ENCODE results near the gene CUL3. TPM values are rescaled to one million over a fixed set of nuclear protein-coding genes. Genes with fewer than 3 reads are reported as not detected.
A peak's percentile ranks its signal among the peaks of the same experiment; 100 is the strongest.
"Not testable (repeated sequence)": the region's sequence is repeated elsewhere in the genome, so short reads cannot be mapped to it uniquely, and the experiment has no call there.

The CUL3 gene
- total RNA-seq, 1 donor from 2014 or later = 99.4 TPM

DNA sequence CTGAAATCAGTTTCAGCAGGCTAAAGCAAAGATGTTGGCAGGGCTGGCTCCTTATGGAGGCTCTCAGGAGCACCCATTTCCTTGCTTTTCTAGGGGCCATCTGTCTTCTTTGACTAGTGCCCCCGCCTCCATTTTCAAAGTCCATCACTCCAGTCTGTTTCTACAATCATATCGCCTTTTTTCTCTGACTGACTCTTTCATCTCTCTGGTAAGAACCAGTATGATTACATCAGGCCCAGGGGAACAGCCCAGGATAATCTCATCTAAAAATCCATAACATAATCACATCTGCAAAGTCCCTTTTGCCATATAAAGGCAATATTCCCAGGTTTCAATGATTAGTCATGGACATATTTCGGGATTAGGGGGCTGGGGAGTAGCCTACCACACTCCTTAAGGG lies 57.0 kb downstream of the CUL3 start:
- no peak for TF ChIP-seq CTCF (IDR thresholded peaks at IDR 0.05; ENCODE audit: partially characterized antibody, unreplicated experiment)
- no peaks in the 10 kb centered on the region for H3K9me3 Mint-ChIP-seq (ENCODE audit: unreplicated experiment)

GRCh38 chr2:224525774-224526173 lies 59.4 kb downstream of the CUL3 start:
- no peak for TF ChIP-seq CTCF (IDR thresholded peaks at IDR 0.05; ENCODE audit: partially characterized antibody, unreplicated experiment)
- Mint-ChIP-seq H3K27ac (ENCODE audit: unreplicated experiment) (no peak overlapping the region), H3K4me3 (ENCODE audit: unreplicated experiment) (no peak overlapping the region), H3K27me3 (ENCODE audit: unreplicated experiment) (no peaks in the 10 kb centered on the region), H3K4me1 (ENCODE audit: low read depth, unreplicated experiment) (peaks cover 28% of the 10 kb centered on the region), H3K9me3 (ENCODE audit: unreplicated experiment) (no peaks in the 10 kb centered on the region), H3K36me3 (ENCODE audit: unreplicated experiment) (no peaks in the 10 kb centered on the region)
- DNase-seq = no peak

More for the DNA sequence above, 57.0 kb downstream of the CUL3 start:
- H3K27me3 Mint-ChIP-seq (ENCODE audit: unreplicated experiment) = no peaks in the 10 kb centered on the region
- no peak for DNase-seq
- H3K4me3 Mint-ChIP-seq (ENCODE audit: unreplicated experiment) = no peak overlapping the region
- peak overlapping the region; percentile 9 for H3K27ac Mint-ChIP-seq (ENCODE audit: unreplicated experiment)
- no peaks in the 10 kb centered on the region for H3K36me3 Mint-ChIP-seq (ENCODE audit: unreplicated experiment)
- peaks cover 34% of the 10 kb centered on the region for H3K4me1 Mint-ChIP-seq (ENCODE audit: low read depth, unreplicated experiment)

GRCh38 chr2:224524657-224525056 lies 60.5 kb downstream of the CUL3 start:
- no peaks in the 10 kb centered on the region for H3K27me3 Mint-ChIP-seq (ENCODE audit: unreplicated experiment)
- H3K36me3 Mint-ChIP-seq (ENCODE audit: unreplicated experiment) = no peaks in the 10 kb centered on the region
- H3K4me3 Mint-ChIP-seq (ENCODE audit: unreplicated experiment) = no peak overlapping the region
- no peaks in the 10 kb centered on the region for H3K9me3 Mint-ChIP-seq (ENCODE audit: unreplicated experiment)
- no peak for TF ChIP-seq CTCF (IDR thresholded peaks at IDR 0.05; ENCODE audit: partially characterized antibody, unreplicated experiment)
- H3K27ac Mint-ChIP-seq (ENCODE audit: unreplicated experiment) = no peak overlapping the region
- peaks cover 28% of the 10 kb centered on the region for H3K4me1 Mint-ChIP-seq (ENCODE audit: low read depth, unreplicated experiment)
- DNase-seq = no peak

- H3K4me1 Mint-ChIP-seq (ENCODE audit: low read depth, unreplicated experiment) = peaks cover 28% of the 10 kb centered on the region
- H3K36me3 Mint-ChIP-seq (ENCODE audit: unreplicated experiment) = no peaks in the 10 kb centered on the region
- DNase-seq = no peak
- H3K4me3 Mint-ChIP-seq (ENCODE audit: unreplicated experiment) = no peak overlapping the region
- H3K9me3 Mint-ChIP-seq (ENCODE audit: unreplicated experiment) = no peaks in the 10 kb centered on the region
- TF ChIP-seq CTCF (IDR thresholded peaks at IDR 0.05; ENCODE audit: partially characterized antibody, unreplicated experiment) = no peak
- H3K27ac Mint-ChIP-seq (ENCODE audit: unreplicated experiment) = no peak overlapping the region
- no peaks in the 10 kb centered on the region for H3K27me3 Mint-ChIP-seq (ENCODE audit: unreplicated experiment)
Observed at GRCh38 chr2:224523626-224524577, 61.3 kb downstream of the CUL3 start.

DNA sequence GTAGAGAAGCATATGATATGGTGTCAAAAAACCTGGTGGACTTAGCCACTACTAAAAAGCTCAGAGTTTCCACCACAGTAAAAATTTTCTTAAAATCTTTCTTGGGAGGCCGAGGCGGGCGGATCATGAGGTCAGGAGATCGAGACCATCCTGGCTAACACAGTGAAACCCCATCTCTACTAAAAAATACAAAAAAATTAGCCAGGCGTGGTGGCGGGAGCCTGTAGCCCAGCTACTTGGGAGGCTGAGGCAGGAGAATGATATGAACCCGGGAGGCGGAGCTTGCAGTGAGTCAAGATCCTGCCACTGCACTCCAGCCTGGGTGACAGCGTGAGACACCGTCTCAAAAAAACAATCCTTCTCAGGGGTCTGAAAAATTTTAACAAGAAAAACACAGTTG lies 62.7 kb downstream of the CUL3 start:
- H3K9me3 Mint-ChIP-seq (ENCODE audit: unreplicated experiment); DNase-seq; H3K4me3 Mint-ChIP-seq (ENCODE audit: unreplicated experiment); H3K27me3 Mint-ChIP-seq (ENCODE audit: unreplicated experiment); H3K27ac Mint-ChIP-seq (ENCODE audit: unreplicated experiment); H3K36me3 Mint-ChIP-seq (ENCODE audit: unreplicated experiment): not testable (repeated sequence)
- H3K4me1 Mint-ChIP-seq (ENCODE audit: low read depth, unreplicated experiment) = peaks cover 17% of the 10 kb centered on the region
